Activated CD4-positive, CD25-positive, alpha-beta regulatory T cell treated with anti-CD3 and anti-CD28 coated beads, Interleukin-2, amount 50 U/mL, for 24 hours (primary cell): ENCODE results near the gene TNNI2.

Experiments used
- ATAC-seq, 2 donors: fragments of 150-1000 bp; cut with Tn5 transposase; one replicate each; pipeline ENCODE4 v1.10.0; 2021; ENCODE audit warnings: mild to moderate bottlenecking in 1 of 2, moderate library complexity in 1 of 2

TNNI2 gene

DNA sequence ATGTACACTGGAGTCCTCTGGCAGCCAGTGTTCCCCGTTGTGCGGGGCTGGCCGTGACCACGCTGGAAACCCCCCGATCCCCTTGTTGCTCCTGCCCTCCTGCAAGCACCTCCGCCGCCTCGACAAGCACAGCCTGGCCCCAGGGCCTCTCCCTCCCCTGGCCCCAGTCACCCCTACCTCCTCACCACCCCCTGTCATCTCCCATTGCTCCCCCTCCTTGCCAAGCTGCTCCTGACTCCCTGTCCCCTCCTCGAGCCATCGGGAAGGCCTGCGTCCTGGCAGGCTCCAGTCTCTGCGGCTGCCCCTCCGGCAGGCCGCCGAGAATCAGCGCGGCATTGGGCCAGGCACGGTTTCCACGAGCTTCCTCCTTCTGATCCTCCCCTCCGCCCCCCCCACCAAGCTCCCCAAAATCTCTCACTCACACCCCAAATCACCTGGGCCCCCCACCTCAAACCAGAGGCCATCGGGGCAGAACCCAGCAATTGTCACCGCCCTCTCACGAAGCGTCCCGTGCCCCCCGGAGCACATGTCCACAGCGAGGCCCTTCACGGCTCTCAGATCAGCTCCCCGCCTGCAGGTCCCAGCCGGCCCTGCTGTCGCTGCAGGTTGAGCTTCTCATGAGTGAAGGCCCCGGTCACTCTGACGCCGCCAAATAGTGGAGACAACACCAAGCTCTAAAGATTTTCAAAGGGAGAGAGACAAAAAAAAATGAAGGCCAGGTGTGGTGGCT, 8.4 kb downstream of the TNNI2 start:
- ATAC-seq, result no peak

DNA sequence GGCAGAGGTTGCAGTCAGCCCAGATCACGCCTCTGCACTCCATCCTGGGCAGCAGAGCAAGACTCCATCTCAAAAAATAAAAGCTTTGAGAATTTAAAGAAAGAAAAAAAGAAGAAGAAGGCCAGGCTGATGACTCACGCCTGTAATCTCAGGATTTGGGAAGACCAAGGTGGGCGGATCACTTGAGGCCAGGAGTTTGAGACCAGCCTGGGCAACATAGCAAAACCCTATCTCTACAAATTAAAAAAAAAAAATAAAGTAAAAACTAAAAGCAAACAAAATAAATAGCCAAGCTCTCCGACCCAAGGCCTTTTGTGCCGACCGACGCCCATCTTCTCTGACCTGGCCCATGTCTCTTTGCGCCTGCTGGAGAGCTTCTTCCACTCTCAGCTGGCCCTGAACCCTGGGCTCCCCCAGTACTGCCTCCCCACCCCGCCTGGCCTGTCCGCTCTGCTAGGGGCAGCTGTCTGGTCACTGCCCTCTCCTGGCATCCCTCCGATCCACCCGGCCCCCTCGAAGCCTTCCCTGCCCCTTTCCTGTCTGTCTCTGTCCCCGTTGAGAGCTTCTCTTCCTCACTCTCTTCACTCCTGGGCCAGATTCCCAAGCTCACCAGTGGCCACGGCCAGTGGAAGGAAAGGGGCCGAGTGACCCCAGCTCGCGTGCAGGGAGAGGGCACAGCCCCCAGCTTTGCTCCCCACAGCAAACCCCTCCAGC, 9.3 kb downstream of the TNNI2 start:
- ATAC-seq, result no peak

DNA sequence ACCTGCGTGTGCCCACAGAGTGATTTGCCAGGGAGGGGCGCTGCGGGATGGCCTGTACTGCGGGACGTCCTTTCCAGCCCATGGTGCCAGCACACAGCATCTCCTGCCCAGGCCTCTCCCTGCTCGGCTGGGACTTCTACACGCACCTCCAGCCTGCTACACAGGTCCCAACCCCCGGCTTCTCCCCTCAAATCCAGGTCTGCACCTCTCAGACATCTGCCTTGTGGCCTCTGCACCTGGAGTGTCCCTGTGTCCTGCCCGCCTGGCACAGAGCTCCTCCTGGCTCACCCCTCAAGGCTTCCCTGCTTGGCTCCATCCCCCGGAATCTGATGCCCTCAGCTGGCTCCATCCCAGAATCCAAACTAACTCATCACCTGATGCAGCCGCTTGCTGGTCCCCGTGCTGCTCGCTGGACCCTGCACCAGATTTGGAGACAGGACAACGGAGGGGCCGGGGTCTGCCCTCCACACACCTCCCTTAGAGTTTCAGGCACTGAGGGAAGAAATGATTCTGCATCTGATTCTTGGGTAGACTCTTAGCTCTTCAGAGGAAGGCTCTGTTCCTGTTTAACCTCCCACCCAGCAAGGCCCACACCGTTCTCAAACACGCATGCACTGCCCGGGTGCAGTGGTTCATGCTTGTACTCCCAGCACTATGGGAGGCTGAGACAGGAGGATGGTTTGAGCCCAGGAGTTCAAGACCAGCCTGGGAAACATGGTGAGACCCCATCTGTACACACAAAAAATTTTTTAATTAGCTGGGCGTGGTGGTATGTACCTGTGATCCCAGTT, 10.1 kb downstream of the TNNI2 start:
- ATAC-seq, result no peak

- ATAC-seq, result no peak
These were observed 12.8 kb downstream of the TNNI2 start for GRCh38 chr11:1851468-1852180.

GRCh38 chr11:1852271-1852876, 13.6 kb downstream of the TNNI2 start:
- no peak for ATAC-seq

- ATAC-seq, result peak; percentile 61 to 65
These were observed 14.1 kb downstream of the TNNI2 start, which contains the start of gene LSP1 for GRCh38 chr11:1852877-1853276. Gene LSP1 (plus strand): TSS chr11:1853084. CDS start chr11:1853145, 61 bp downstream.

DNA sequence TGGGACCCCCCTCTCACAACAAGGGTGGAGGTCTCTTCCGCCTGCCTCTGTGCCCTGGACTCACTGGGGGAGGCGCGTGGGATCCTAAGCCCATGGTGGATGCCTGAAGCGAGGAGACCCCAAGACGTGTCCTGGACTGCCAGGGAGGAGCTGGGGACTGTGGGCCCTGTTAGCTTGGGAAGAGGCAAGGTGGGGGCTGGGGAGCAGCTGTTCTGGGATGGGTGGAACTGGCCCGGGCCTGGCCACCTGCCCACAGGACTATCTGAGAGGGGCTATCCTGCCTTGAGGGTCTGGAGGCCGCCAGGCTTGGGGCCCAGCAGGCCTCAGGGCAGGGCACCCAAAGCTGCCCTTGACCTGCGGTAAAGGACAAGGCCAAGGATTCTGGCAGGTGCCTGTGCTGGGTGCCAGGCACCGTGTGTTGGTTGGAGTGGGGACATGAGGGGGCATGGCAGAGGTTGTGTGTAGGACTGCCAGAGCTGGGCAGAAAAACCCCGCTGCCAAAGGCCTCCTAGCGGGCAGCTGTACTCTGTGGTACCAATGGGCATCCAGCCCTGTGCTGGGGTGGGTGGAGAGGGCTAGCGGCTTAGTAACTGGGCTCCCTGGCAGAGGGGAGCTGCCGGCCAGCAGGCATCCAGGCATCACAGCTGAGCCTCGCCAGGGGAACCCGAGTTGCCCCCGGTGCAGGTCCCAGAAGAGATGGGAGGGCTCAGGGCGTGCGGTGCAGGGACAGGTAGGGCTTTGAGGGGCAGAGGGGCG, 14.8 kb downstream of the TNNI2 start:
- ATAC-seq, result peak in 1 of 2 donors; percentile 2

DNA sequence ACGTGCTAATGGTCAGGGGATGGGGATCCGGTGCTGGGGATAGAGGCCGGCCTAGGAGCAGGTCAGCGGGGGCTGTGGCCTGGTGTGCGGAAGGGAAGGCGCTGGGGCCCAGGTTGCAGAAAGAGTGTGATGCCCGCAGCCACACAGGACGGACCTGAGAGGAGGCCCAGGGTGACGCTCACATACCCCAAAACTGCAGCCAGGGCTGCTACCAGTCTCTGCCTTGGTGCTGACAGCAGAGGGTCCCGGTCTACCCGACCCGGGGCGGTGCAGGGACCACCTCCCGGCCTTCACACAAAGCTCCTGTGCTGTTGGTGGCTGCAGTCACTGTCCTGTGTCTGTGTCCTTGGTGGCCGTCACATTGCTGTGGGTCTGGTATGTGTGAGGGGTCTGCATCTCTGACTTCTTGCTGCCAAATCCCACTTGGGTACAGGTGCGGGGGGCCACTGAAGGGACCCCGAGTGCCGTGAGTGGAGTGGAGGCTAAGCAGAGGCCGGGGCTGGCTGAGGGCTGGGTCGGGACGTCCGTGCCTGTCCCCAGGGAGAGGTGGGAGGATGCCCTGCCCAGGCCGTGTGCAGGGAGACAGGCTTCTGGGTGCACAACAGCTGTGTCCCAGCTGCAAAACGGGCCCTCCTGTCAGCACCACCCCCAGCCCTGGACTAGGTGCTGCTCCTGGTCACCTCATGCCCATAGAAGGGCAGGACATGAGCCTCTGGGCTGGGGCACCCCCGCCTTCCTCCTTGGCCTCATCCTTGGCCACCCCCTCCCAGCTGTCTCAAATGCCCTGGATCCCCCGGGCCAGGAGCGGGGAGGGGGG, 15.6 kb downstream of the TNNI2 start:
- no peak for ATAC-seq

DNA sequence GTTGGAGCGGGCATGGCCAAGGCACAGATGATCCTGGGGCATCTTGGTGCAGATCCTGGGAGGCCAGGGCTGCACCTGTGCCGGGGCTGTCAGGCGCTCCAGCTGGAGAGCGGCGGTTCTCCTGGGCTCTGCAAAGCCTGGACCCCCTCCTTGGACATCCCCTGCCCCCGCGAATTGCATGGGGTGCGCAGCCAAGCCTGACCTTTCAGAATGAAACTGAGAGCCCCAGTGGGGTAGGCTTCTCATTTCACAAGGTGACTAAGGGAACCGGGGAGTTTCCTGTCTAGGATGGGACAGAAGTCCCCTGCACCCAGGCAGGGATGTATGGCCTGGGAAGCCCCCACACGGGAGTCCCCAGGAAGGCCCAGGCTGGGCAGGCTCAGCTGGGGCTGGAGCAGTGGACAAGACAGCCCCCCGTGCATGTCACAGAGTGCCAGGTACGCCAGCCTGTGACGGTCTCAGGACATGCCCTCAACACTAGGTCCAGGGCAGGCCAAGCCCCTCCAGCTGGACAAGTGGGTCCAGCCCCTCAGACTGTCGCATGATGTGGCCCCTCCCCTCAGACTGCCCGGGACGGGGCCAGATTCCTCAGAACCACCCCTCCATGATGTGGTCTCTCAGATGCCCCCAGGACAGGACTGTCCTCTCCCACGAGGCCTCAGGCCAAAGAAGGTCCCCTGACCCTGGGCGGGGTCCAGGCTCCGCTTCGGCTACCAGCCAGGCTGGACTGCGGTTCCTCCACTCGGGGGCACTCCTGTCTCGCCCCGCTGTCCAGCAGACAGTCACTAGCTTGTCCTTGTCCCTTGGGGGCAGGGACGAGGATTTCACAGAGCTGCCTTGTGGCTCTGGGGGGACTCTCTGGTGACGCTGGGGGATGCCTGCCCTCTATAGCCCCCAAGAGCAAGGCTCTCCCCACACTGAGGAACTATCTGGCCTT, 16.4 kb downstream of the TNNI2 start:
- ATAC-seq, result peak; percentile 56 to 57

DNA sequence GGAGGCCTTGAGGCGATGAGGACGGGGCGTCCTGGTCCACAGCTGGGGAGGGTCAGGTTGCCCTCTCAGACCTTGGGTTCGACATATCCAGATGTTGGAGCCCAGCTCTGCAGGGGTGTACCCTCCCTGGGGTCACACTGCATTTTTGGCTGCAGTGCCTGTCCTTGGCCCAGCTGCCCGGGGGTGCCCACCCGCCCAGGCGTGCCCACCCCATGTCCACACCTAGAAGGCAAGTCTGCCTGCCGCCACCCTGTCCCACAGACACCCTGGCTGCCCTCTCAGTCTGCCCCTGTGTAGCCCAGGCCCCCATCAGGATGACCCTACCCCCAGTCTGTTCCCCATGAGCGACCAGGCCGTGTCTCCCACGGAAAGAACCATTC, 17.1 kb downstream of the TNNI2 start:
- no peak for ATAC-seq

DNA sequence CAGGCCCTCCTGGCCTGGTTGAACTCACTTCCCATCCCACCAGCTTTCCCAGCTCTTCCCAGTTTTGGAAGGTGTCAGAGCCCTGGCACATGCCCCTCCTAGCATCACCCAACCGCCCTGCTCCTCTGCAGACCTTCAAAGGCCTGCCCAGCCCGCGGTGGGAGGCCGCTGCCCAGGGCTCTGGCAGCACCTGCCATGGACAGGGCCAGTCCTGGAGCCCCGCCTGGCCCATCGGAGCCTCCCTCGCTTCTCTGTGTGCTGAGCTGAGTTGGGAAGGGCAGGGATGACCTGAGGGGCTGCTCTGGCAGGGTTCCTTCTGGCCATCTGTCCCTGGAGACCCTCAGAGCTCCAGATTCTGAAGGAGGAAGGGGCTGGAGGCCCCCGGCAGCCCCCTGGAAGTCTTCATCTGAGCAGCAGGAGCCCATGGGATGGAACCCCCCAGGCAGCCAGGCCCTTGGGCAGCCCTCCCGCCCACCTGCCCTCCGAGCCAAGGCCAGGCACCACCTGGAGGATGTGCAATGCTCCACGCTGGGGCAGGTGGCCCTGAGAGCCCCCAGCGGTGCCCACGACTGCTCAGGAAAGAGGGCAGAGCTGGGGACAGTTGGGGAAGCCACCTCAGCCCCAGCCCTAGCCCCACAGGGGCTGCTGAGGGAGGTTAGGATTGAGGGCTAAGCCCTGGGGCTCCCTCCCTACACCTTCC, 17.7 kb downstream of the TNNI2 start:
- no peak for ATAC-seq

DNA sequence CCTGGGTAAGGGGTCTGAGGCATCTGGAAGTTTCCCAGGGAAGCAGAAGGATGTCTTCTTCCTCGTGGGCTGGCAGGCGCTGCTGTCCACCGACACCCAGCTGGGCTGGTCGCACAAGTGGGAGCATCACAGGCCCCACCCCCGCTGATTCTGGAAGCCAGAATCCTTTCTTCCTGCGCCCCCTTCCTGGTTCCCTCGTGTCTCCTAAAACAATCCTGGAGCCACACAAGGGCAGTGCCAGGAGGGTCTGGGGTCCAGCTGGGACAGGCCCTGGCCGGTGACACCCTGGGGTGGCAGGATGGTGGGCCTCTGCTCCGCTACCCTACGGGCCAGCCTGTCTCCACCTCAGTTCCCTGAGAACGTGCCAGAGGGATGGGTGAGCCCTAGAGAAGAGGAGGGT, 18.3 kb downstream of the TNNI2 start:
- ATAC-seq, result no peak

GRCh38 chr11:1858154-1858553, 19.4 kb downstream of the TNNI2 start:
- ATAC-seq, result no peak

GRCh38 chr11:1858576-1858975, 19.8 kb downstream of the TNNI2 start:
- ATAC-seq, result no peak

- no peak for ATAC-seq
These were observed 20.2 kb downstream of the TNNI2 start for GRCh38 chr11:1859004-1859403.

GRCh38 chr11:1860108-1860507, 21.3 kb downstream of the TNNI2 start:
- no peak for ATAC-seq

DNA sequence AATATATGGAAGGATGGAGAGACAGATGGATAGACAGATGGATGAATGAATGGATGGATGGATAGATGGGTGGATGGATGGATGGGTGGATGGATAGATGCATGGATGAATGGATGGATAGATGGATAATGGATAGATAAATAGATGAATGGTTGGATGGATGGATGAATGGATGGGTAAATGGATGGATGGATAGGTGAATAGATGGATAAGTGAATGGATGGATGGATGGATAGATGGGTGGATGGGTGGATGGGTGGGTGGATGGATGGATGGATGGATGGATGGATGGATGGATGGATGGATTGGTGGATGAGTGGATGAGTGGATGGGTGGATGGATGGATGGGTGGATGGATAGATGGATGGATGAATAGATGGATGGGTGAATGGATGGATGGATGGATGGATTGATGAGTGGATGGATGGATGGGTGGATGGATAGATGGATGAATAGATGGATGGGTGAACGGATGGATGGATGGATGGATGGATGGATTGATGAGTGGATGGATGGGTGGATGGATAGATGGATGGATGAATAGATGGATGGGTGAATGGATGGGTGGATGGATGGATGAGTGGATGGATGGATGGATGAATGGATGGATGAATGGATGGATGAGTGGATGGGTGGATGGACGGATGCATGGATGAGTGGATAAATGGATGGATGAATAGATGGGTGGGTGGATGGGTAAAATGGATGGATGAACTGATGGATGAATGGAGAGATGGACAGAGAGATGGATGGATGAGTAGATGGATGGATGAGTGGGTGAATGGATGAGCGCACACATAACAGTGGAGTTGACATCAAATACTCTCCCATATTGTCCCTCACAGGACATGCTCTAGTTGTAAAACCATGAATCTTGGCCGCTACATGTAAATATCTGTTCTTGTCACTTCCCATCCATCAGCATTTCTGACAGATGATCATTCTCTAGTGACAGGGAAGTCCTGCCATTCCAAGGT, 22.9 kb downstream of the TNNI2 start:
- ATAC-seq, result no peak
